ENCODE results near the gene CDR2. TPM values are rescaled to one million over a fixed set of nuclear protein-coding genes. Genes with fewer than 3 reads are reported as not detected.
"Not testable (repeated sequence)": the region's sequence is repeated elsewhere in the genome, so short reads cannot be mapped to it uniquely, and the experiment has no call there.

CDR2 gene
- total RNA-seq: 10 to 100 TPM; 10.0 to 31.5 (median 18.3) TPM

DNA sequence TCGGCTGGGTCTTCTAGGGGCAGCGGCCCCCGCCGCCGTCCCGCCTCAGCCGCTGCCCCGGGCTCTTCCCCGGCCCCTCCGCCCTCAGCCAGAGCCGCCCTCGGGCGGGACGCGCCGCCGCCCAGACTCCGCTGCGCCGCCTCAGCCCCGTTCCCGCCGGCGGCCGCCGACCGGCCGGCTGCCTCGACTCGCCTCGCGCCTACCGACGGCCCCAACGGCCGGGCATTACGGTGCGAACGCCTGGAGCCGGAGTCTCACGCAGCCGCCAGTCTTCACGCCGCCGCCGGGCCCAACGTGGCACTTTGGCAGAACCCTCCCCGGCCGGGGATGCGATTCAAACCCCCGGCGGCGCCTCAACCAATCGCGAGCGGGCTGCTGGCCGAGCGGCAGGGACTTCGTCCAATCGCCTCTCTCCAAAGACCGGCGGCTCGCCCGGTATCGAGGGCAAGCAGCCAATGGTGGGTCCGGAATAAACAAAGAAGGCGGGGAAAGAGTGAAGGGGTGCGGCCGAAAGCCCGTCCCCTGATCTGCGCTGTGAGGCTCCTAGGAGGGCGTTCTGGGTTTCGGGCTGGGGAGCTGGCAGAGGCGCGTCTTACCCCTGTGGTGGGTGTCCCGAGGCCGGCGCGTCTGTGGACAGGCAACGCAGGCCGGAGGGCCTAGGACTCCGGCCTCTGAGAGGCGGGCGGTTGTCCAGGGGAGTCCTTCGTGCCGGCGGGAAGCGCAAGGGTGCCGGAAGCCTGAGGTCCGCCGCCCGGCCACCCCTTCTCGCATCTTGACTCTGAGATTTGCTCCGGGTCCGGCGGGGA is at the start of gene CDR2:
CDR2 (minus strand) TSS at position 309 of the 806 bp plus-strand sequence. CDS start 310 bp downstream, outside the sequence.
- peak; percentile 87 to 96 (median 95) for ATAC-seq (replicated peaks in 6 of 8)
- in situ Hi-C loops (cut with MboI; ENCODE audit: low pct_unique_long_range_greater_than_20kb in 2 of 9, low sequenced_read_pairs in 9 of 9, unreplicated experiment in 9 of 9): no loop called here
- peaks cover 4 to 6% of the 10 kb centered on the region in 2 donors for H3K4me1 ChIP-seq (replicated peaks in 1 of 2)
- WGBS, 10 experiments: 0% methylated on average over 3 to 10 of the region's 96 CpGs; no CpG with 5 or more reads in 7 of the 10 experiments
- peak within 1 kb of the TSS; percentile 47 to 80 for H3K27ac ChIP-seq
- H3K4me3 ChIP-seq: peak within 1 kb of the TSS; percentile 61 to 98 (median 92)

DNA sequence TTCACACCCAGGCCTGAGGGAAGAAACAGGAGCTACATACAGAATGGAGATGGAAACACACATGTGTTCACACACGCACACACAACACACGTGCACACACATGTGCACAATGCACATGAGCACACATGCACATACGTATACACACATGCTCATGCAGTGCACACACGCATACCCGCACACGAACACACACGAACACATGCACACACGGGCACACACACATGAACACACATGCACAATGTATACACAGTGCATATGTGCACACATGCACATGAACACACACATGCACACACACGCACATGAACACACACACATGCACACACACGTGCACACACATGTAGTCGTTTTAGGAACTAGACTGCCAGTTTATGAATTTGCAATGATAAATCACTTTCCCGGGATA is 49.3 kb upstream of the CDR2 start:
- ATAC-seq (replicated peaks in 6 of 8): no peak
- in situ Hi-C loops (cut with MboI; ENCODE audit: low pct_unique_long_range_greater_than_20kb in 2 of 9, low sequenced_read_pairs in 9 of 9, unreplicated experiment in 9 of 9): no loop called here
- 63 to 100% (median 92%) methylated on average over 2 to 11 of the region's 12 CpGs; no CpG with 5 or more reads in 4 of the 10 experiments for WGBS, 10 experiments

DNA sequence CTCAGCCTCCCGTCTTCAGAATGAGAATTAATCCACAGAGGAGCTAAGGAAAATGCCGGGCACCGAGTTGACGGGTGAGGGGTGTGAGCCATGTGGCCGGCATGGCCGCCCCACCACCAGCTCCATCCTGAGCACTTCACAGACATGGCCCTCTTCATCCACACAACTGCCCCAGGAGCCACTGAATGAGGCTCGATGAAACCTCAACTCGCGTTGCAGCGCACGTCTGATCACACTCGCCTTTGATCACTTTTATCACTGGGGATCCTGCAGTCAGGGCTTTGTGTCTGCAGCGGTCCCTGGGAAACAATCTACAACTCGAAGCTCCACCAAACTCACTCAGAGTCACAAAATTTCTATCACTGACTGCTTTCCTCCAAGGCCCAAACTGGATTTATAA is 46.7 kb upstream of the CDR2 start:
- H3K27ac ChIP-seq: no peak overlapping the region
- in situ Hi-C loops (cut with MboI; ENCODE audit: low pct_unique_long_range_greater_than_20kb in 2 of 9, low sequenced_read_pairs in 9 of 9, unreplicated experiment in 9 of 9): no loop called here
- no peak for ATAC-seq (replicated peaks in 6 of 8)
- WGBS, 10 experiments: 87 to 97% (median 95%) methylated on average over 4 to 13 of the region's 14 CpGs; no CpG with 5 or more reads in 5 of the 10 experiments
- no peaks in the 10 kb centered on the region for H3K4me1 ChIP-seq (replicated peaks in 1 of 2)
- no peak overlapping the region for H3K4me3 ChIP-seq

More for the DNA sequence above, 49.3 kb upstream of the CDR2 start:
- no peaks in the 10 kb centered on the region for H3K4me1 ChIP-seq (replicated peaks in 1 of 2)
- H3K4me3 ChIP-seq: no peak overlapping the region
- no peak overlapping the region for H3K27ac ChIP-seq

DNA sequence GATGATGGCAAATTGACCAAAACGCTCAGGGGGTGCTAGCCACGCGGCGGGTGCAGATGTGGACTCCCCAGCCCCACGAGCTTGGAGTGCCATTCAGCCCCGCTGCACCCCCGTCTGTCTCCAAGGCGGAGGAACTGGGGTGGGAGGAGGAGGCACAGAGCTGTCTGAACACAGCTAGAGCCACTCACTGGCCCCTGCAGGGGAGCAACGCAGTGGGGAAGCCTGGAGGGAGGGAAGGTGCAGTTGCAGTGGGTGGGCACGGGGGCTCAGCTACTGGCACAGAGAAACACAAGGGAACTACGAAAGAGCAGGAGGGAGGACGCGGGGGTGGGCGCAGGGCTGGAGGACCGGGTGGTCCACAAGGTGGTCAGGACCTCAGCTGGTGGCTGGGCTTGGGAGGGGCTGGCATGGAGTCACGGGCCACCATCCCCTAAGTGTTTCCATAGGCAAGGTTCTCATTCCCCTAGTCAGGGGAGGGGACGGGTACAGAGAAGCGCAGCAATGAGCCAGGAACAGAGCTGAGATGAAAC is 46.3 kb upstream of the CDR2 start:
- in situ Hi-C loops (cut with MboI; ENCODE audit: low pct_unique_long_range_greater_than_20kb in 2 of 9, low sequenced_read_pairs in 9 of 9, unreplicated experiment in 9 of 9): no loop called here
- no peak overlapping the region for H3K4me3 ChIP-seq
- whole genome bisulfite sequencing, 10 experiments: 93 to 100% (median 100%) methylated on average over 2 to 4 of the region's 18 CpGs; no CpG with 5 or more reads in 7 of the 10 experiments
- no peak for ATAC-seq (replicated peaks in 6 of 8)
- H3K27ac ChIP-seq: no peak overlapping the region
- H3K4me1 ChIP-seq (replicated peaks in 1 of 2): no peaks in the 10 kb centered on the region

DNA sequence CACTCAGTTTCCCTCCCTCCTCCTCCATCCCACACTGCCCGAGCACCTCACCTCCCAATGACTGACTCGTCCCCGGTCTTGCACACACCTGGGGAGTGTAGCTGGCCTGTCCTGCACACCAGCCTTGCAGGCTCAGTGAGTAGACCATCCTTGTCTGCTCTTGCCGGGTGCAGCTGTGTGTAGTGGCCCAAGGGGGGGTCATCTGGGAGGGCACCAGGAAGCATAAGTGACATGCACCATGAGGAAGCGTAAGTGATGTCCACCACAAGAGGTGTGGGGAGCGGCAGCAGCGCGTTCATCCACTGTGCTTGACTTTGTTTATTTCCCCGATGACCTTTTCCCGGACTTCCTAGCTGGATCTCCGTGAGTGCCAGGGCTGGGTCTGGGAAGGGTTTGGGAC is 45.5 kb upstream of the CDR2 start:
- Histone ChIP-seq H3K4me1 (replicated peaks in 1 of 2) (no peaks in the 10 kb centered on the region), H3K4me3 (no peak overlapping the region), H3K27ac (no peak overlapping the region)
- no peak for ATAC-seq (replicated peaks in 6 of 8)
- WGBS, 10 experiments: 100% methylated on average over 1 of the region's 11 CpGs; no CpG with 5 or more reads in 8 of the 10 experiments
- in situ Hi-C loops (cut with MboI; ENCODE audit: low pct_unique_long_range_greater_than_20kb in 2 of 9, low sequenced_read_pairs in 9 of 9, unreplicated experiment in 9 of 9): no loop called here

DNA sequence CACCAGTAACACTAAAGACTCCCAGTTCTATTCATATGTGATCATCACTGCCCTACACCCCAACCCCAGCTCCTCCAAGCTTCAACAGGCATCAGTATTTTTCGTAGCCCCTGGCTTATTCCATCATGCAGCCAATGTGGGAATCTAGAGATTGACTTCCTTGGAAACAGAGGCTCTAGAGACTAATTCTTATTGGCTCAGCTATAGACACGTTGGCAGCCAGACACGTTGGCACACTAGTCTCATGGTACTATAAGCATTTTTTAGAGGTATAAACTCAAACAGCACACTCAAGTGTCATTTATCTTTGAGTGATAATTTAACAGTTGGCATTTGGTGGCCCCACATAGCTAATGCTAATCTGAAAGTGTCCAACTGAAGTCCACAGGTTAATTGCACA is 44.4 kb upstream of the CDR2 start:
- Histone ChIP-seq H3K27ac (no peak overlapping the region), H3K4me1 (replicated peaks in 1 of 2) (no peaks in the 10 kb centered on the region), H3K4me3 (no peak overlapping the region)
- in situ Hi-C loops (cut with MboI; ENCODE audit: low pct_unique_long_range_greater_than_20kb in 2 of 9, low sequenced_read_pairs in 9 of 9, unreplicated experiment in 9 of 9): no loop called here
- WGBS, 10 experiments: 67 to 100% (median 87%) methylated on average over 1 to 3 of the region's 3 CpGs
- ATAC-seq (replicated peaks in 6 of 8): no peak

DNA sequence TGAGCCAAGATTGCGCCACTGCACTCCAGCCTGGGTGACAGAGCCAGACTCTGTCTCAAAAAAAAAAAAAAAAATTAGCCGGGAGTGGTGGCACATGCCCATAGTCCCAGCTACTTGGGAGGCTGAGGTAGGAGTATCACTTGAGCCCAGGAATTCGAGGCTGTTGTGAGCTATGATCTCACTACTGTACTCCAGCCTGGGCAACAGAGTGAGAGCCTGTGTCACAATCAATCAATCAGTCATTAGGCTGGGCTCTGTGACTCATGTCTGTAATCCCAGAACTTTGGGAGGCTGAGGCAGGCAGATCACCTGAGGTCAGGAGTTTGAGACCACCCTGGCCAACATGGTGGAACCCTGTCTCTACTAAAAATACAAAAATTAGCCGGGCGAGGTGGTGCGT is 43.4 kb upstream of the CDR2 start:
- H3K4me3 ChIP-seq; H3K27ac ChIP-seq; ATAC-seq (replicated peaks in 6 of 8); in situ Hi-C loops (cut with MboI; ENCODE audit: low pct_unique_long_range_greater_than_20kb in 2 of 9, low sequenced_read_pairs in 9 of 9, unreplicated experiment in 9 of 9); H3K4me1 ChIP-seq (replicated peaks in 1 of 2): not testable (repeated sequence)
- 80 to 100% (median 93%) methylated on average over 1 to 4 of the region's 6 CpGs; no CpG with 5 or more reads in 2 of the 10 experiments for WGBS, 10 experiments

DNA sequence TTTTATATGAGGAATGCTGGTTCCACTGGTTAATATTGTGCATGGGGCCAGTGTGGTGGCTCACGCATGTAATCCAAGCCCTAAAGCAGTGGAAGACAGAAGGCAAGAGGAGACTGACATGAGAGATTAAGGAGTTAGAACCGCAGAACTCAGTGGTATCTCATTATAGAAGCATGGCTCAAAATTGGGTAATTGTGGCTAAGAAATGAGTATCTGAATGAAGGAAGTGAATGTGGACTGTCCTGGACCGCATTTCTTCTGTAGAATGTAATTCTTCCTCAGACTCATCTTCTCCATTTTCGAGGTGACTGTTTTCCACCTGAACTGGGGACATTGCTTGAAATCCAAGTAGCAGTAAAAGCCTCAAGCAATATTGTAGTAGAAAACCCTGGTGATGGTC is 42.6 kb upstream of the CDR2 start:
- ATAC-seq (replicated peaks in 6 of 8): no peak
- 60 to 100% (median 96%) methylated on average over 1 to 4 of the region's 4 CpGs for WGBS, 10 experiments
- H3K27ac ChIP-seq: no peak overlapping the region
- H3K4me3 ChIP-seq: no peak overlapping the region
- in situ Hi-C loops (cut with MboI; ENCODE audit: low pct_unique_long_range_greater_than_20kb in 2 of 9, low sequenced_read_pairs in 9 of 9, unreplicated experiment in 9 of 9): no loop called here
- H3K4me1 ChIP-seq (replicated peaks in 1 of 2): no peaks in the 10 kb centered on the region

DNA sequence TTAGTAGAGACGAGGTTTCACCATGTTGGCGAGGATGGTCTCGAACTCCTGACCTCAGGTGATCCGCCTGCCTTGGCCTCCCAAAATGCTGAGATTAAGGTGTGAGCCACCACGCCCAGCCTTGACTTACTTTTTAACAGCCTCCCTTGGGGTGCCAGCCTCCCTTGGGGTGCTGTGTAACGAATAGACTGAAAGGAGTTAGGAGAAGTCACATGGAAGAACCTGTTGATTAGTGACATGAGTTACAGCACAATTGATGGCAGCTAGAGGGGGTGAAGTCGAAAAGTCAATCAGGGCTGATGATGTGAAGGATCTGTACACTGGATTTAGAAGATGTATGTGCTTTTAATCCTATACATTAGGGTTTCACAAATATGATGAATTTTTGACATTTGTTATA is 39.4 kb upstream of the CDR2 start:
- in situ Hi-C loops (cut with MboI; ENCODE audit: low pct_unique_long_range_greater_than_20kb in 2 of 9, low sequenced_read_pairs in 9 of 9, unreplicated experiment in 9 of 9): no loop called here
- no peak overlapping the region for H3K27ac ChIP-seq
- H3K4me1 ChIP-seq (replicated peaks in 1 of 2): no peaks in the 10 kb centered on the region
- no peak for ATAC-seq (replicated peaks in 6 of 8)
- WGBS, 10 experiments: 86 to 100% (median 92%) methylated on average over 1 to 7 of the region's 7 CpGs; no CpG with 5 or more reads in 3 of the 10 experiments
- no peak overlapping the region for H3K4me3 ChIP-seq

DNA sequence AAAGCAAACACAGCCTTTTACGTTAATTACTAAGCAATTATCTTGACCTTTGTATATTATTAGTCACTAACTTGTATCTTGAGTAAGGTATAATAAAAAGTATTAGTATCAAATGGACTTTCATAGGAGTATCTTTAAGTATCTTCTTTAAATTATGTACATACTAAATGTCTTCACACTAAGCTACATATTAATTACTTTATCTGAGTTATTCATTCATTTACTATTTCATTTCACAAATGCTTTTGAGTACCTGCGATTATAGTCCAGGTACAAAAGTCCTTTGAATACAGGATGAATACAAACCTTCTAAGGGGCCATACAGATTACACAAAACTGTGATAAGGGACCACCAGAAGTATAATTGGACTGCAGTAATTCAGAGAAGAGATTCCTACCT is 33.1 kb upstream of the CDR2 start:
- Histone ChIP-seq H3K4me3 (no peak overlapping the region), H3K27ac (no peak overlapping the region), H3K4me1 (replicated peaks in 1 of 2) (no peaks in the 10 kb centered on the region)
- ATAC-seq (replicated peaks in 6 of 8): no peak
- in situ Hi-C loops (cut with MboI; ENCODE audit: low pct_unique_long_range_greater_than_20kb in 2 of 9, low sequenced_read_pairs in 9 of 9, unreplicated experiment in 9 of 9): no loop called here
- whole genome bisulfite sequencing, 10 experiments: 60 to 100% (median 98%) methylated on average over 1 to 2 of the region's 2 CpGs

DNA sequence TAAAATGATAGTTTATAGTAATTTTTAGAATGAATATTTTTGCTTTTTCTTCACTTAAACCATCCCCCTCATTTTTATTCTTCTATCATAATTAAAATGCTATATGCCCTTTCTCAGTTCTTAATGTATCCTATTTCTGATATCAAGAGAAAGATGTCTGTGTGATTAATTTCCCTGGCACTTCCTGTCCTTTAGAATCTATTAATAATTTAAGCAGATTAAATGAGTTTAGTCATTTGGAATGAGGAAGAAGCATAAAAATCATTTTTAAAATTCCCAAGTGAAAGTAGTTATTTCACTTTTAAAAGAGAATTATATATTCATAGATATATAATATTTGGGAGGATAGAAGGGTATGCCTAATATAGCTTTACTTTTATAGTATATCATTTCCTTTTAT is 27.8 kb upstream of the CDR2 start:
- no peak overlapping the region for H3K4me3 ChIP-seq
- no peak overlapping the region for H3K27ac ChIP-seq
- ATAC-seq (replicated peaks in 6 of 8): peak in 2 of 8 experiments; percentile 17 to 19
- no peaks in the 10 kb centered on the region for H3K4me1 ChIP-seq (replicated peaks in 1 of 2)
- in situ Hi-C loops (cut with MboI; ENCODE audit: low pct_unique_long_range_greater_than_20kb in 2 of 9, low sequenced_read_pairs in 9 of 9, unreplicated experiment in 9 of 9): no loop called here

DNA sequence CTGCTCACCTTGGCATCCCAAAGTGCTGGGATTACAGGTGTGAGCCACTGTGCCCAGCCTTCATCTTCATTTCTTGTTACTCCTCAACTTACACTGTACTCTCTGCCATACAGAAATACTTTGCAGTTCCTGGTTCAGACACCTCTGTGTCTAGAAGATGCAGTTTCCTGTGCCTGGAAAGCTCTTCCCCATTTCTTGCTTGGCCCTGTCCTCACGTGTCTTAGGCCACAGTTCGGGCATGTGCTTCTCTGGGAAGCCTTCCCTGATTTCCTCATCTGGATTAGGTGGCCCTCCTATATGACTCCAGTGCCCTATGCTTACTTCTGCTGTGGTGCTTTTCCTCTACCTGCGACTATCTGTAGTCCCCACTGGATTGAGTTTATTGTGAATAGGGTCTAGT is 26.5 kb upstream of the CDR2 start:
- in situ Hi-C loops (cut with MboI; ENCODE audit: low pct_unique_long_range_greater_than_20kb in 2 of 9, low sequenced_read_pairs in 9 of 9, unreplicated experiment in 9 of 9): no loop called here
- 50 to 100% (median 94%) methylated on average over 1 to 2 of the region's 3 CpGs; no CpG with 5 or more reads in 5 of the 10 experiments for WGBS, 10 experiments
- Histone ChIP-seq H3K27ac (no peak overlapping the region), H3K4me1 (replicated peaks in 1 of 2) (no peaks in the 10 kb centered on the region), H3K4me3 (no peak overlapping the region)
- no peak for ATAC-seq (replicated peaks in 6 of 8)

DNA sequence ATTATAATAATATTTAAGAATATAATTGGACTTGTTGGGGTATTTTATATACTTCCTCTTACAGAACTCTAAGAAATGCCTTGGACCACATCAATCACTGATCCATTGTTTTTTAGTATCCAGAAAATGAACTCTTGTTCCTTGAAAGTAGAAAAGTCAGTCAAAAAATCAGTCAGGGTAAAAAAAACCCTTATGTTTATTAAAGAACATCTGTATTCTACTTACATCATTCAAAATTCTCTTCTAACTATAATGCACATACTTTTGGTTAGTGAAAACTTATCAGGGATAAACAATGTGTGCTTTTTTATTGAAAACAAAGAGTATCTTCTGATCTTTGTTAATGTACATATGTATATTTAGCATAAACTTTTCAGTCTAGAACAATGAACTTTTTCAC is 23.5 kb upstream of the CDR2 start:
- Histone ChIP-seq H3K4me1 (replicated peaks in 1 of 2) (no peaks in the 10 kb centered on the region), H3K4me3 (no peak overlapping the region), H3K27ac (no peak overlapping the region)
- ATAC-seq (replicated peaks in 6 of 8): peak in 1 of 8 experiments; percentile 11
- in situ Hi-C loops (cut with MboI; ENCODE audit: low pct_unique_long_range_greater_than_20kb in 2 of 9, low sequenced_read_pairs in 9 of 9, unreplicated experiment in 9 of 9): no loop called here

DNA sequence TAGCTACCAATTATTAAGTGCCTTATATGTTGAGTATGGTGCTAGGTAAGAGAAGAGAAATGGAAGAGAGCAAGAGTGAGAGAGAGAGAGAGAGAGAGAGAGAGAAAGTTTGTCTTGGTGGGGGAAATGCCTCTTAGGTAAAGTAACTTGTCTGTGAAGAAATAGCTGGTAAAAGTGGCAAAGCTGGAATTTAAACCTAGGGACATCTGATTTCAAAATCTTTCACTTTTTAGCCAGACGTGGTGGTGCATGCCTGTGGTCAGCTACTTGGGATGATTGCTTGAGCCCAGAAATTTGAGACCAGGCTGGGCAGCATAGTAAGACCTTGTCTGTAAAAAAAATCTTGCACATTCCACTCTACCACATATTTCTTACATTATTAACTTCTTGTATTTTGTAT is 23.0 kb upstream of the CDR2 start:
- in situ Hi-C loops (cut with MboI; ENCODE audit: low pct_unique_long_range_greater_than_20kb in 2 of 9, low sequenced_read_pairs in 9 of 9, unreplicated experiment in 9 of 9): no loop called here
- peak in 3 of 8 experiments; percentile 36 to 59 (median 56) for ATAC-seq (replicated peaks in 6 of 8)
- no peaks in the 10 kb centered on the region for H3K4me1 ChIP-seq (replicated peaks in 1 of 2)
- H3K27ac ChIP-seq: no peak overlapping the region
- 0 to 80% (median 33%) methylated on average over 1 of the region's 1 CpG; no CpG with 5 or more reads in 3 of the 10 experiments for WGBS, 10 experiments
- H3K4me3 ChIP-seq: no peak overlapping the region
